ENCODE data around the gene TNFAIP6.

TNFAIP6 gene

GRCh38 chr2:151395509-151396374 is 38.4 kb downstream of the TNFAIP6 start:
- no peaks in the 10 kb centered on the region for H3K36me3 ChIP-seq (ENCODE audit: control insufficient read depth in 1 of 2, insufficient read depth in 2 of 2, low read length in 2 of 2)
- no peak overlapping the region for H2BK120ac ChIP-seq (ENCODE audit: insufficient read depth, low read length, poor library complexity)
- no peak for DNase-seq
- H3K4ac ChIP-seq (ENCODE audit: low read depth, low read length) = no peak overlapping the region
- no peak overlapping the region for H3K9ac ChIP-seq (ENCODE audit: low read length)
- H2BK5ac ChIP-seq (ENCODE audit: low read depth, low read length, poor library complexity) = no peak overlapping the region
- no peak overlapping the region for H2BK12ac ChIP-seq (ENCODE audit: low read length)
- no peaks in the 10 kb centered on the region for H3K9me3 ChIP-seq (ENCODE audit: insufficient read depth, low read depth, low read length)
- WGBS (ENCODE audit: extremely low coverage, insufficient coverage, insufficient read length) = no CpG with 5 or more reads among the region's 4 CpGs
- no peaks in the 10 kb centered on the region for H3K27me3 ChIP-seq (ENCODE audit: insufficient read depth, low read length)
- no peak overlapping the region for H4K91ac ChIP-seq (ENCODE audit: low read depth, low read length)
- H2AK5ac ChIP-seq (ENCODE audit: low read length) = no peak overlapping the region
- no peaks in the 10 kb centered on the region for H3K79me1 ChIP-seq (ENCODE audit: low read length)
- no peak overlapping the region for H3K4me3 ChIP-seq (ENCODE audit: low read depth, low read length)
- no peak overlapping the region for H3K14ac ChIP-seq (ENCODE audit: low read length)
- H3K4me1 ChIP-seq (ENCODE audit: control insufficient read depth in 1 of 2, insufficient read depth in 2 of 2, low read length in 2 of 2) = no peaks in the 10 kb centered on the region
- no peak overlapping the region for H2AFZ ChIP-seq (ENCODE audit: insufficient read depth, low read length, poor library complexity)
- H3K79me2 ChIP-seq (ENCODE audit: control insufficient read depth, insufficient read depth, low read length, poor library complexity) = no peaks in the 10 kb centered on the region
- H4K8ac ChIP-seq (ENCODE audit: low read depth, low read length) = no peak overlapping the region
- H3K18ac ChIP-seq (ENCODE audit: low read length) = no peak overlapping the region
- no peak overlapping the region for H4K12ac ChIP-seq (ENCODE audit: low read depth, low read length)
- no peak overlapping the region for H3K27ac ChIP-seq (ENCODE audit: low read depth, low read length)
- no peak overlapping the region for H3K23ac ChIP-seq (ENCODE audit: low read length)
- no peak overlapping the region for H3K4me2 ChIP-seq (ENCODE audit: low read length)

GRCh38 chr2:151399981-151400380 is 42.6 kb downstream of the TNFAIP6 start:
- DNase-seq = no peak
- no peaks in the 10 kb centered on the region for H3K9me3 ChIP-seq (ENCODE audit: insufficient read depth, low read depth, low read length)
- no peaks in the 10 kb centered on the region for H3K79me1 ChIP-seq (ENCODE audit: low read length)
- H2AFZ ChIP-seq (ENCODE audit: insufficient read depth, low read length, poor library complexity) = no peak overlapping the region
- no peak overlapping the region for H4K91ac ChIP-seq (ENCODE audit: low read depth, low read length)
- no peak overlapping the region for H3K27ac ChIP-seq (ENCODE audit: low read depth, low read length)
- H3K18ac ChIP-seq (ENCODE audit: low read length) = no peak overlapping the region
- H3K4me1 ChIP-seq (ENCODE audit: control insufficient read depth in 1 of 2, insufficient read depth in 2 of 2, low read length in 2 of 2) = no peaks in the 10 kb centered on the region
- H3K4me2 ChIP-seq (ENCODE audit: low read length) = no peak overlapping the region
- no peak overlapping the region for H2BK12ac ChIP-seq (ENCODE audit: low read length)
- no peaks in the 10 kb centered on the region for H3K36me3 ChIP-seq (ENCODE audit: control insufficient read depth in 1 of 2, insufficient read depth in 2 of 2, low read length in 2 of 2)
- H4K12ac ChIP-seq (ENCODE audit: low read depth, low read length) = no peak overlapping the region
- H2BK120ac ChIP-seq (ENCODE audit: insufficient read depth, low read length, poor library complexity) = no peak overlapping the region
- H3K79me2 ChIP-seq (ENCODE audit: control insufficient read depth, insufficient read depth, low read length, poor library complexity) = no peaks in the 10 kb centered on the region
- H3K9ac ChIP-seq (ENCODE audit: low read length) = no peak overlapping the region
- no peak overlapping the region for H3K14ac ChIP-seq (ENCODE audit: low read length)
- no CpG with 5 or more reads among the region's 1 CpG for WGBS (ENCODE audit: extremely low coverage, insufficient coverage, insufficient read length)
- H3K4me3 ChIP-seq (ENCODE audit: low read depth, low read length) = no peak overlapping the region
- H2BK5ac ChIP-seq (ENCODE audit: low read depth, low read length, poor library complexity) = no peak overlapping the region
- no peak overlapping the region for H4K8ac ChIP-seq (ENCODE audit: low read depth, low read length)
- H3K27me3 ChIP-seq (ENCODE audit: insufficient read depth, low read length) = no peaks in the 10 kb centered on the region
- no peak overlapping the region for H3K23ac ChIP-seq (ENCODE audit: low read length)
- no peak overlapping the region for H2AK5ac ChIP-seq (ENCODE audit: low read length)
- H3K4ac ChIP-seq (ENCODE audit: low read depth, low read length) = no peak overlapping the region

- Histone ChIP-seq H3K27me3 (ENCODE audit: insufficient read depth, low read length) (no peaks in the 10 kb centered on the region), H3K9me3 (ENCODE audit: insufficient read depth, low read depth, low read length) (no peaks in the 10 kb centered on the region), H3K4me1 (ENCODE audit: control insufficient read depth in 1 of 2, insufficient read depth in 2 of 2, low read length in 2 of 2) (no peaks in the 10 kb centered on the region), H2BK5ac (ENCODE audit: low read depth, low read length, poor library complexity) (no peak overlapping the region), H3K14ac (ENCODE audit: low read length) (no peak overlapping the region), H3K4me2 (ENCODE audit: low read length) (no peak overlapping the region), H2BK120ac (ENCODE audit: insufficient read depth, low read length, poor library complexity) (no peak overlapping the region), H4K91ac (ENCODE audit: low read depth, low read length) (no peak overlapping the region), H4K8ac (ENCODE audit: low read depth, low read length) (no peak overlapping the region), H2BK12ac (ENCODE audit: low read length) (no peak overlapping the region), H2AK5ac (ENCODE audit: low read length) (no peak overlapping the region), H3K27ac (ENCODE audit: low read depth, low read length) (no peak overlapping the region), H3K23ac (ENCODE audit: low read length) (no peak overlapping the region), H3K9ac (ENCODE audit: low read length) (no peak overlapping the region), H3K4ac (ENCODE audit: low read depth, low read length) (no peak overlapping the region), H3K18ac (ENCODE audit: low read length) (no peak overlapping the region), H3K4me3 (ENCODE audit: low read depth, low read length) (no peak overlapping the region), H4K12ac (ENCODE audit: low read depth, low read length) (no peak overlapping the region), H3K79me1 (ENCODE audit: low read length) (no peaks in the 10 kb centered on the region), H3K36me3 (ENCODE audit: control insufficient read depth in 1 of 2, insufficient read depth in 2 of 2, low read length in 2 of 2) (no peaks in the 10 kb centered on the region), H3K79me2 (ENCODE audit: control insufficient read depth, insufficient read depth, low read length, poor library complexity) (no peaks in the 10 kb centered on the region), H2AFZ (ENCODE audit: insufficient read depth, low read length, poor library complexity) (no peak overlapping the region)
- no CpG with 5 or more reads among the region's 5 CpGs for WGBS (ENCODE audit: extremely low coverage, insufficient coverage, insufficient read length)
- no peak for DNase-seq
Observed at GRCh38 chr2:151401149-151401548, 43.8 kb downstream of the TNFAIP6 start.

- Histone ChIP-seq H3K27me3 (ENCODE audit: insufficient read depth, low read length) (no peaks in the 10 kb centered on the region), H2AFZ (ENCODE audit: insufficient read depth, low read length, poor library complexity) (no peak overlapping the region), H3K9ac (ENCODE audit: low read length) (no peak overlapping the region), H2AK5ac (ENCODE audit: low read length) (no peak overlapping the region), H2BK12ac (ENCODE audit: low read length) (no peak overlapping the region), H2BK120ac (ENCODE audit: insufficient read depth, low read length, poor library complexity) (no peak overlapping the region), H3K4me1 (ENCODE audit: control insufficient read depth in 1 of 2, insufficient read depth in 2 of 2, low read length in 2 of 2) (no peaks in the 10 kb centered on the region), H3K4ac (ENCODE audit: low read depth, low read length) (no peak overlapping the region), H3K14ac (ENCODE audit: low read length) (no peak overlapping the region), H3K9me3 (ENCODE audit: insufficient read depth, low read depth, low read length) (no peaks in the 10 kb centered on the region), H3K4me2 (ENCODE audit: low read length) (no peak overlapping the region), H3K18ac (ENCODE audit: low read length) (no peak overlapping the region), H3K23ac (ENCODE audit: low read length) (no peak overlapping the region), H3K4me3 (ENCODE audit: low read depth, low read length) (no peak overlapping the region), H4K8ac (ENCODE audit: low read depth, low read length) (no peak overlapping the region), H4K12ac (ENCODE audit: low read depth, low read length) (no peak overlapping the region), H4K91ac (ENCODE audit: low read depth, low read length) (no peak overlapping the region), H3K79me1 (ENCODE audit: low read length) (no peaks in the 10 kb centered on the region), H3K36me3 (ENCODE audit: control insufficient read depth in 1 of 2, insufficient read depth in 2 of 2, low read length in 2 of 2) (no peaks in the 10 kb centered on the region), H3K79me2 (ENCODE audit: control insufficient read depth, insufficient read depth, low read length, poor library complexity) (no peaks in the 10 kb centered on the region), H2BK5ac (ENCODE audit: low read depth, low read length, poor library complexity) (no peak overlapping the region), H3K27ac (ENCODE audit: low read depth, low read length) (no peak overlapping the region)
- no CpG with 5 or more reads among the region's 4 CpGs for WGBS (ENCODE audit: extremely low coverage, insufficient coverage, insufficient read length)
- no peak for DNase-seq
Observed at GRCh38 chr2:151403914-151404313, 46.5 kb downstream of the TNFAIP6 start.

Data from trophoblast cell (in vitro differentiated cells and primary cell).